Right atrium auricular region (tissue), 2 donors: ENCODE measurements around the gene BTBD16. TPM values are rescaled to one million over a fixed set of nuclear protein-coding genes. Genes with fewer than 3 reads are reported as not detected.
A peak's percentile ranks its signal among the peaks of the same experiment; 100 is the strongest.

ENCODE experiments used
- DNase-seq: peaks from one replicate; pipeline ENCODE4 v3.0.0-alpha.2; 2019; ENCODE audit warnings: low spot score
- H3K27ac ChIP-seq, 2 donors: fragments of 200-600 bp; sonication (generic); 1 replicate in 1 of 2; 2 replicates in 1 of 2; pipeline ENCODE4 v1.5.1; 2016 to 2019
- H3K27me3 ChIP-seq, 2 donors: fragments of 200-600 bp; sonication (generic); one replicate each; pipeline versions ENCODE4 v1.5.1 to v1.6.0; 2017 to 2019
- H3K36me3 ChIP-seq: fragments of 200-600 bp; sonication (generic); one replicate; pipeline ENCODE4 v1.5.1; 2016
- H3K4me1 ChIP-seq, 2 donors: fragments of 200-600 bp; sonication (generic); one replicate each; pipeline versions ENCODE4 v1.5.1 to v1.6.0; 2017 to 2019
- H3K4me3 ChIP-seq, 2 donors: fragments of 200-600 bp; sonication (generic); 1 replicate in 1 of 2; 2 replicates in 1 of 2; pipeline ENCODE4 v1.5.1; 2017 to 2019; ENCODE audit warnings: mild to moderate bottlenecking in 1 of 2, moderate library complexity in 1 of 2
- H3K9me3 ChIP-seq, 2 donors: fragments of 200-600 bp; sonication (generic); one replicate each; pipeline ENCODE4 v1.5.1; 2019
- CTCF ChIP-seq, 2 donors: fragments of 200-600 bp; sonication (generic); IDR thresholded peaks; one replicate each; pipeline ENCODE4 v1.5.1; 2019; ENCODE audit warnings: antibody characterized with exemption in 2 of 2
- total RNA-seq, 2 donors: library from RNA; depleted of rRNA; stranded (reverse); fragments of >200 nt; gene quantifications; one replicate each; pipeline ENCODE4 v1.1.0, GENCODE V29; 2016

Gene BTBD16
- not detected for total RNA-seq

GRCh38 chr10:122271076-122271475, at the start of gene BTBD16:
TSS of gene BTBD16 (plus strand) at chr10:122271296. CDS start at chr10:122275082, 3,786 bp downstream.
- Histone ChIP-seq H3K27ac (no peak within 1 kb of the TSS), H3K9me3 (no peaks in the 10 kb centered on the region), H3K36me3 (peaks cover 8% of the 10 kb centered on the region), H3K4me3 (no peak within 1 kb of the TSS), H3K27me3 (no peaks in the 10 kb centered on the region), H3K4me1 (peaks cover 0 to under 1% of the 10 kb centered on the region in 2 donors)
- TF ChIP-seq CTCF (IDR thresholded peaks at IDR 0.05): no peak
- DNase-seq: no peak

- Histone ChIP-seq H3K27me3 (no peaks in the 10 kb centered on the region), H3K4me1 (no peaks in the 10 kb centered on the region), H3K4me3 (no peak overlapping the region), H3K9me3 (no peaks in the 10 kb centered on the region), H3K27ac (no peak overlapping the region), H3K36me3 (peaks cover 86% of the 10 kb centered on the region)
- no peak for TF ChIP-seq CTCF (IDR thresholded peaks at IDR 0.05)
- no peak for DNase-seq
These were observed 49.1 kb upstream of the BTBD16 start for GRCh38 chr10:122221958-122222357.

- no peak for DNase-seq
- Histone ChIP-seq H3K36me3 (peaks cover 87% of the 10 kb centered on the region), H3K9me3 (no peaks in the 10 kb centered on the region)
These were observed 48.5 kb upstream of the BTBD16 start for GRCh38 chr10:122222638-122223037.

GRCh38 chr10:122224159-122224558, 46.9 kb upstream of the BTBD16 start:
- no peak for DNase-seq
- Histone ChIP-seq H3K4me3 (no peak overlapping the region), H3K9me3 (no peaks in the 10 kb centered on the region), H3K27ac (no peak overlapping the region), H3K4me1 (peaks cover 0 to 3% of the 10 kb centered on the region in 2 donors), H3K36me3 (peaks cover 87% of the 10 kb centered on the region), H3K27me3 (no peaks in the 10 kb centered on the region)
- TF ChIP-seq CTCF (IDR thresholded peaks at IDR 0.05): no peak

More at GRCh38 chr10:122222638-122223037, 48.5 kb upstream of the BTBD16 start:
- Histone ChIP-seq H3K27me3 (no peaks in the 10 kb centered on the region), H3K4me3 (no peak overlapping the region), H3K4me1 (peaks cover 0 to 3% of the 10 kb centered on the region in 2 donors), H3K27ac (no peak overlapping the region)
- no peak for TF ChIP-seq CTCF (IDR thresholded peaks at IDR 0.05)

- Histone ChIP-seq H3K9me3 (no peaks in the 10 kb centered on the region), H3K27me3 (no peaks in the 10 kb centered on the region), H3K36me3 (peaks cover 88% of the 10 kb centered on the region), H3K27ac (no peak overlapping the region), H3K4me1 (peaks cover 0 to 3% of the 10 kb centered on the region in 2 donors), H3K4me3 (no peak overlapping the region)
- no peak for DNase-seq
- TF ChIP-seq CTCF (IDR thresholded peaks at IDR 0.05): no peak
These were observed 45.8 kb upstream of the BTBD16 start for GRCh38 chr10:122225330-122225729.

GRCh38 chr10:122227754-122228153, 43.3 kb upstream of the BTBD16 start:
- no peak for TF ChIP-seq CTCF (IDR thresholded peaks at IDR 0.05)
- peak overlapping the region in 1 of 2 donors; percentile 47 for H3K27ac ChIP-seq
- no peak for DNase-seq
- no peak overlapping the region for H3K4me3 ChIP-seq
- no peaks in the 10 kb centered on the region for H3K27me3 ChIP-seq
- H3K9me3 ChIP-seq: no peaks in the 10 kb centered on the region
- H3K36me3 ChIP-seq: peaks cover 96% of the 10 kb centered on the region
- H3K4me1 ChIP-seq: peaks cover 0 to 14% of the 10 kb centered on the region in 2 donors
